SKM-1 treated with dmso at 0.1 percent for 144 hours (cell line): Measurements from ENCODE around the gene GALNT14.

Source experiments
- DNase-seq: peaks from one replicate; lab custom pipeline; 2025; ENCODE audit not compliant: unreplicated experiment; lab: John Stamatoyannopoulos, UW

The GALNT14 gene

DNA sequence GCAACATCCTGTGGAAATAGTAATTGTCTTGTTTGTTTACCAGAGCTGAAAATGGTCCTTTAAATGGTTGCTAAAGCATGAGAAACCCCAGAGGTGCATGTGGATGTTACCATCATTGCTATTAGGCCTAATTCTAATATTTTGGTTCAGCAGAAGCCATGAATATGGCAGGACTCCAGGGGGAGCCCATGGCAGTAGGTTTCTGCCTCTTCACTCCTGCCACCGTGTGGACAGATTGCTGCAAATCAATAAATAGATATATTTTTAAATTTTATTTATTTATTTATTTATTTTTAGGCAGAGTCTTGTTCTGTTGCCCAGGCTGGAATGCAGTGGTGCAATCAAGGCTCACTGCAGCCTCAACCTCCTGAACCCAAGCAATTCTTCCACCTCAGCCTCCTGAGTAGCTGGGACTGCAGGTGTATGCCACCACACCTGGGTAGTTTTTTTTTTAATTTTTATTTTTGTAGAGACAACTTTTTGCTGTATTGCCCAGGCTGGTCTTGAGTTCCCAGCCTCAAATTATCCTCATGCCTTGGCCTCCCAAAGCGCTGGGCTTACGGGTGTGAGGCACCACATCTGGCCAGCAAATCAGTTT lies 276.1 kb downstream of the GALNT14 start:
- DNase-seq: peak; percentile 49

DNA sequence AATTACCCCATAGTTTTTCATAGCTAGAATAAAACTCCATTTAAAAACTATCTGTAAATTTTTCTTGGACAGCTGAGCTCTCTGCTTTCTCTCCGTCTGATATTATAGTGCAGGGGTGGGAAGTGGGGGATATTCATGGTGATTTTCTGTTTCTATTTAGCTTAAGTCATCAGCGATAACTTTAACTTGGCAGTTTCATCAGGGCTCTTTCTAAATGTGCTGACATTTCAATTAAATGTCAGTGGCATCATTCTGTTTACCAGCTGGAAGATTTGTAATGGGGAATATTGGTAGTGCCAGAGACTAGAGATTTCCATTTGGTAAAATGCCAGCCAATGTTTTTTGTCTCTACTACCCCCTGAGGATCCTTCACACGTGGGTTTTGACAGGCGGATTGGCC lies 277.5 kb downstream of the GALNT14 start:
- DNase-seq: no peak
